ENCODE data around the gene NLGN1. TPM values are rescaled to one million over a fixed set of nuclear protein-coding genes. Genes with fewer than 3 reads are reported as not detected.

Gene NLGN1
- total and polyA plus RNA-seq, 9 of the 15 experiments (the other 6 are each of a cell fraction or from before 2014, with no cell fraction given), result under 0.01 to 0.01 TPM; not detected in 7

DNA sequence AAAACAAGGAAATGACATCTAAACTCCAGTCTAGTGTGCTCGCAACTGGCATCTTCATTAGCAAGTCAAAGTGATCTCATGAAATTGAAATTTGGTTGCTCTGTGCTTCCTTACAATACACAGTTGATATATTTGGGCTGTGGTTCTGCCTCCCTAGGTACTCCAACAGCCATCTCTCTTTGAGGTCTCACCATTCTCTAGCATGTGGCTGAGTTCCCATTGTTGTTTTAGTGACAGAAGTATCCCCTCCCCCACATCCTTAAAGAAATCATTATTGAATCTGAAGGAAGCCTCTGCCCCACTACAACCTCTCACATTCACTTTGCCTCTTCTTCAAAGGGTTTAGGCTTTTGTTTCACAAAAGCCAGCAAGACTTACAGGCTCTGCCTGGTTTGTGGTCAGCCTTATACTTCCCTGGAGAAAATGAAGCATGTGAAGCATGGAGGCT, 516.5 kb downstream of the NLGN1 start:
- CTCF ChIA-PET (ENCODE audit: low intra/inter-chr PET ratio), result no interaction called here

More for the DNA sequence above, 516.5 kb downstream of the NLGN1 start:
- TF ChIP-seq CBFA2T2 (conservative IDR thresholded peaks at IDR 0.05), result no peak
- no peak for TF ChIP-seq FIP1L1 (IDR thresholded peaks at IDR 0.05; ENCODE audit: low read depth, low read length, poor library complexity, severe bottlenecking)
- no peak for TF ChIP-seq ASH1L (IDR thresholded peaks at IDR 0.05; ENCODE audit: borderline replicate concordance, low read depth, partially characterized antibody)
- TF ChIP-seq ZNF57 (CRISPR knock-in tag; IDR thresholded peaks at IDR 0.05), result no peak
- TF ChIP-seq, protein P1, sequence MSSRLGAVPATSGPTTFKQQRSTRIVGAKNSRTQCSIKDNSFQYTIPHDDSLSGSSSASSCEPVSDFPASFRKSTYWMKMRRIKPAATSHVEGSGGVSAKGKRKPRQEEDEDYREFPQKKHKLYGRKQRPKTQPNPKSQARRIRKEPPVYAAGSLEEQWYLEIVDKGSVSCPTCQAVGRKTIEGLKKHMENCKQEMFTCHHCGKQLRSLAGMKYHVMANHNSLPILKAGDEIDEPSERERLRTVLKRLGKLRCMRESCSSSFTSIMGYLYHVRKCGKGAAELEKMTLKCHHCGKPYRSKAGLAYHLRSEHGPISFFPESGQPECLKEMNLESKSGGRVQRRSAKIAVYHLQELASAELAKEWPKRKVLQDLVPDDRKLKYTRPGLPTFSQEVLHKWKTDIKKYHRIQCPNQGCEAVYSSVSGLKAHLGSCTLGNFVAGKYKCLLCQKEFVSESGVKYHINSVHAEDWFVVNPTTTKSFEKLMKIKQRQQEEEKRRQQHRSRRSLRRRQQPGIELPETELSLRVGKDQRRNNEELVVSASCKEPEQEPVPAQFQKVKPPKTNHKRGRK (tag; IDR thresholded peaks at IDR 0.05), result no peak
- no peak for TF ChIP-seq ZNF263 (CRISPR knock-in tag; IDR thresholded peaks at IDR 0.05; ENCODE audit: borderline replicate concordance)
- no peak for TF ChIP-seq CBX5 (IDR thresholded peaks at IDR 0.05; ENCODE audit: borderline replicate concordance, low read depth)
- no peak for TF ChIP-seq TFAM (CRISPR knock-in tag; conservative IDR thresholded peaks at IDR 0.05)
- TF ChIP-seq GABPA (tag; conservative IDR thresholded peaks at IDR 0.05; ENCODE audit: low read depth), result no peak
- TF ChIP-seq U2AF2 (optimal IDR thresholded peaks at IDR 0.05; ENCODE audit: low read depth, low read length), result no peak
- TF ChIP-seq ZNF583 (CRISPR knock-in tag; IDR thresholded peaks at IDR 0.05), result no peak
- TF ChIP-seq DPF2 (IDR thresholded peaks at IDR 0.05), result no peak
- no peak for TF ChIP-seq HINFP (tag; conservative IDR thresholded peaks at IDR 0.05; ENCODE audit: low read depth)
- H3K36me3 ChIP-seq (ENCODE audit: control insufficient read depth, insufficient read depth, low read length), result no peaks in the 10 kb centered on the region
- no peak overlapping the region for H2AFZ ChIP-seq (ENCODE audit: low read depth, low read length)
- H4K20me1 ChIP-seq (replicated peaks; ENCODE audit: control insufficient read depth, insufficient read depth, low read length), result no peaks in the 10 kb centered on the region
- ATAC-seq (no peak), DNase-seq (ENCODE audit: extremely low read depth in 1 of 4, low spot score in 3 of 4) (no peak), FAIRE-seq (no peak)
- intact Hi-C loops (cut with micrococcal nuclease) (no loop called here), in situ Hi-C loops (cut with MboI) (no loop called here)
- H3K27me3 ChIP-seq (ENCODE audit: control insufficient read depth in 2 of 2, insufficient read depth in 2 of 2, low read length in 2 of 2), result no peaks in the 10 kb centered on the region
- no peak overlapping the region for H3K9ac ChIP-seq (ENCODE audit: insufficient read depth in 1 of 2, low read depth in 2 of 2, low read length in 2 of 2)
- H3K79me2 ChIP-seq (ENCODE audit: control insufficient read depth, insufficient read depth, low read length), result no peaks in the 10 kb centered on the region
- no TSS peak for BruUV-seq (replicated peaks)
- 0% methylated on average over 1 of the region's 1 CpG for WGBS (ENCODE audit: insufficient coverage, low coverage, missing lambda C conversion rate)
- H3K4me2 ChIP-seq (ENCODE audit: insufficient read depth, low read length), result no peak overlapping the region
- no peaks in the 10 kb centered on the region for H3K9me1 ChIP-seq (ENCODE audit: control insufficient read depth, insufficient read depth, low read length)
- no peaks in the 10 kb centered on the region for H3K4me1 ChIP-seq (replicated peaks in 1 of 2; ENCODE audit: control insufficient read depth in 2 of 2, insufficient read depth in 2 of 2, low read length in 2 of 2)
- H3K4me3 ChIP-seq, result no peak overlapping the region
- POLR2A ChIA-PET, result interaction anchor here (1.1 kb wide), 1 partner anchor 1139 kb away, joined by 3 read pairs; no protein-coding TSS in a partner anchor
- H3K9me3 ChIP-seq (replicated peaks; ENCODE audit: control insufficient read depth, insufficient read depth, low read depth, low read length), result no peaks in the 10 kb centered on the region
- H3K27ac ChIP-seq (ENCODE audit: extremely low read depth, low read depth, low read length), result no peak overlapping the region
